GM12874 (cell line): ENCODE measurements around the gene PLEKHG3.

Experiments used
- TF ChIP-seq, protein P1 (sequence below): IDR thresholded peaks from 2 replicates; pipeline ENCODE4 v1.5.1; 2011; ENCODE audit warnings: low read depth, mild to moderate bottlenecking, control low read depth, low read length, moderate library complexity; ENCODE audit not compliant: insufficient read depth

PLEKHG3 gene

DNA sequence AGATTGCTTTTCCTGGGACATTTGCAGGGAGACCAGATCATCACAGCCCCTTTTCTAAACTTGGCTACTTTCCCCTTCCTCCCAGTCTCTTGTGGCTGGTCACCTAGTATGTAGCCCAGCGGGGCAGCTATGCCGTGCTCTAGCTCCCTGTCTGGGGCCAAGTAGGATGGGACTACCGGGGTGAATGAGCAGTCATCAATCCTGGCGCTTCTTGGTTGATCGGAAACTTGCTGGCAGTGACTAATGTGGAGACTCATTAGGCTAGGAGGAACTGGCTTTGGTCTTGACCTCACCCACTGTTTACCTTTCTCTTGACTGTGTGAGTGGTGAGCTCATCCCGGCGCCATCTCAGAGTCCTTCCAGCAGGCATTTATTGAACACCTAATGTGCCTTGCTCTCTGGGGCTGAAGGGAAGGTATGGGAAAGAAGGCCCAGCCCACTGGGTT, 15.9 kb downstream of the PLEKHG3 start:
- TF ChIP-seq, protein P1, sequence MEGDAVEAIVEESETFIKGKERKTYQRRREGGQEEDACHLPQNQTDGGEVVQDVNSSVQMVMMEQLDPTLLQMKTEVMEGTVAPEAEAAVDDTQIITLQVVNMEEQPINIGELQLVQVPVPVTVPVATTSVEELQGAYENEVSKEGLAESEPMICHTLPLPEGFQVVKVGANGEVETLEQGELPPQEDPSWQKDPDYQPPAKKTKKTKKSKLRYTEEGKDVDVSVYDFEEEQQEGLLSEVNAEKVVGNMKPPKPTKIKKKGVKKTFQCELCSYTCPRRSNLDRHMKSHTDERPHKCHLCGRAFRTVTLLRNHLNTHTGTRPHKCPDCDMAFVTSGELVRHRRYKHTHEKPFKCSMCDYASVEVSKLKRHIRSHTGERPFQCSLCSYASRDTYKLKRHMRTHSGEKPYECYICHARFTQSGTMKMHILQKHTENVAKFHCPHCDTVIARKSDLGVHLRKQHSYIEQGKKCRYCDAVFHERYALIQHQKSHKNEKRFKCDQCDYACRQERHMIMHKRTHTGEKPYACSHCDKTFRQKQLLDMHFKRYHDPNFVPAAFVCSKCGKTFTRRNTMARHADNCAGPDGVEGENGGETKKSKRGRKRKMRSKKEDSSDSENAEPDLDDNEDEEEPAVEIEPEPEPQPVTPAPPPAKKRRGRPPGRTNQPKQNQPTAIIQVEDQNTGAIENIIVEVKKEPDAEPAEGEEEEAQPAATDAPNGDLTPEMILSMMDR = no peak

DNA sequence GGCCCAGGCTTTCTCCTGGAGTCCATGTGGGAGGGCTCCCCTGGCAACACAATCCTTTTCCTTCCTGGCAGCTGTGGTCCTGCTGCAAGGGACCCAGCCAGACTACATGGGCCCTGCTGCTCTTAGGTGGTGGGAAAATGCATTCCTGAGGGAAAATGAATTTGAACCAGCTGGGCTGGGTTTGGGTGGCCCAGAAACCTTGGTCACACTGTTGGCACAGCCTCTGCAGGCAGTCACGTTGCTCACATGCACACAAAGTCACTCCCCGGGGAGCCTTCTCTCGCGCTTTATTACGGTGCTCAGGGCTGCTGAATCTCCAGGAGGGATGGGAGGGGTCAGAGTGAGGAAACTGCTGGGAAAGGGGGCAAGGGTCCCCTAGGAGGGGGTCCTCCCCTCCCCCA, 17.2 kb downstream of the PLEKHG3 start:
- TF ChIP-seq, protein P1 = no peak

DNA sequence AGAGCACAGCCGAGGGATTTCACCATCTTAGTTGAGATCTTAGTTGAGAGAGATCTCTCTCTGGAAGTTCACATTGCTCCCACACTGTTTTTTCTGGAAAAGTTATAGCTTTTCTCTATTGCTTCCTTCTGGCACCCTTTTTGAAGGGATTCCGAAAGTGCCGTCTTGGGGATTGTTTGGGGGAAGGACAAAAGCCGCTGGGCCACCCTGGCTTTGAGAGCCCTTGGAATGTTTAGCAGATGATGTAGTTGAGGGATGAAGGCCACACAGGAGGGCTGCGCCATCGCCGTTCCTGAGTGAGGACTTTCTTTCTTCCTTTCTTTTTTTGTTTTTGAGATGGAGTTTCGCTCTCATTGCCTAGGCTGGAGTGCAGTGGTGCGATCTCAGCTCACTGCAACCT, 17.7 kb downstream of the PLEKHG3 start:
- TF ChIP-seq, protein P1 = no peak

DNA sequence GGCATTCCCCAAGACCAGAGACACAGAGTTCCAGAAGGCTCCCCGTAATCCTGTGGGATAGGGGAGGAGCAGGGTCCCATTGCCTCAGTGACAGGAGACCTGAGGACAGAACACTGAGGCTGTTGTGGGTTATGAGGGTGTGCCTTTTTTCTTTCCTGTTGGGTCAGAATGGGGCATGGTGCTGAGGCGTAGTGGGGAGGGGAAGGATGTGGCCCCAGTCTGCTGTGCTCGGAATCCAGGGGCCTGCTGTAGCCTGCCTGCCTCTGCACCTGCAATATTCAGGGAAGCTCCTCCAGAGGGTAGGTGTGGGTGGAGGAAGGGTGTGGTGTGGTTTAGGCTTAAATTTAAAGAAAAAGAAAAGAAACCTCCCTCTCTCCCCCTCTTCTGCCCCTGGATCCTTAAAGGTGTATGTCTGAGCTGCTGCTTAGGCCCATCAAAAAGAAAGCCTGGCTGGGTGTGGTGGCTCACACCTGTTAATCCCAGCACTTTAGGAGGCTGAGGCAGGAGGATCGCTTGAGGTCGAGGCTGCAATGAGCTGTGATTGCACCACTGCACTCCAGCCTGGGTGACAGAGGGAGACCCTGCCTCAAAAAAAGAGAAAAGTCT, 18.7 kb downstream of the PLEKHG3 start:
- TF ChIP-seq, protein P1 = no peak

DNA sequence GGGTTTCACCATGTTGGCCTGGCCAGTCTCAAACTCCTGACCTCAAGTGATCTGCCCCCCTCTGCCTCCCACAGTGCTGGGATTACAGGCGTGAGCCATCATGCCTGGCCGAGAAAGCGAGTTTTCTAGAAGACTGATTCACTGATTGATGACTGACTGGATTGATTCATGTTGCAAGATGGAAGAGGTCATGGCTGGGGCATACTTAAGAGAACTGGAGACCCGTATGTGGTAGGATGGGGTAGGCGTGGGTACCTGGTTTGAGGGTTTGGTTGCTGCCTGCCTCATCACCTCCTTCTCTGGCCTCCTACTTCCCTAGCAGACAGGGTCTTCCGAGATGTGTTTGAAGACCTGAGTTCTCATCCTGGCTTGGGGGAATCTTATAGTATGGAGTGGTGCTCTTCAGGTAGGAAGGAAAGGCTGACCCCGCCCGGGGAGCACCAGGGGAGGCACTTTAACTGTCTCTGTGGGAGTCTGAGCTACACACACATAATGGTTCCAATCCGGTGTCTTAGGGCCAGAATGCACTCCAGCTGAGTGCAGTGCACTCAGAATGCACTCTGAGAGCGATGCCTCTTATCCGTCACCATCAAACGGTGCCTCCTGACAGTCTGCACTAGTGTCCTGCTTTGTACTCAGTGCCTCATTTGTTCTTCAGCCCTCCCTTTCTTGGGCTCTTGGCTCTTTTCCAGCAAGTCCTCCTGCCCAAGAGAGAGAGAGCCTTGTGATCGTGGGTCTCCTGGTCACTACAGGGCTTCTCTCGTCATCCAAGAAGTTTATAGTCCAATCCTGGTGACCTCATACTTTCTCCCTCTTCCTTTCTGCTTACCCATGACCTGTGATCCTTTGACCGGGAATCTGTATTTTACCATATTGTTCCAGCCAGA, 19.7 kb downstream of the PLEKHG3 start:
- TF ChIP-seq, protein P1 = no peak

DNA sequence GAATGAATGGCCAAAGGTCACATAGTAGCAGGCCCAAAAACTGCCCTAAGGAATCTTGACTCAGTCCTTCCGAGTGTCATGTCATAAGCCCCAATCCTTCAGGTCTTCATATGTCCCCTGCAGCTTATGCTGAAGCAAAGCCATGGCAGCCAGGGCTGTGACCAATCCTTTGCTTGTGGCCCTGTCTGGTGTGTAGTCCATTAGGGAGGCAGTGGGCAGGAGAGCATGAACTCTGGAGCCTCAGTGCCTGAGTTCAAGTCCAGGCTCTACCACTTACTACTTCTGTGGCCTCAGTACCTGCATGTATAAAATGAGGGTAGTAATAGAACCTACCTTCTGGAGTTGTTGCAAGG, 20.3 kb downstream of the PLEKHG3 start:
- TF ChIP-seq, protein P1 = no peak

DNA sequence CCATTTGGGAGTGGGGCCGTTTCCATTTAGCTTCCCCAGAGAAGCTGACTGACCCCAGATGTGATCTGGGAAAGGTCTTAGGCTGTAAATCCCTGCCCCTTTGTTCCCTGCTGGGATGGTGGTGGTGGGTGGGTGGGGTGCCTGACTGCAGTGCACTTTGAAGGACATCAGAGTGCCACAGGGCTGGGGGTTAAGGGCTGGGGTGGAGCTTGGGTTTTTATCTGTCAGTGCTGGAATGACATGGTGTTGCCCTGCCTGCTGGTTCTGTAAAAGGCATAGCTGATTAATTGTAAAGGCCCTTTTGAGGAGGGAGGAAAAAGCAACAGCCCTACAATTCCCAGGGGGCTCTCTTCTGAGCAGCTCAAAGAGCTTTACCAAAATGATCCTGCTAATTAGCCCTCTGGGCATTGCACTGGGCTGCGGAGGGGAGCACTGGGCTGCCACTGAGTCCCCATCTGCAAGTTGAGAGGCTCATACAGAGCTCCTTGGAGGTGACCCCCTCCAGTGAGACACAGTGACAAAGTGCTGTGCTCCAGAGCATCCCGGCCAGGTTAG, 21.1 kb downstream of the PLEKHG3 start:
- TF ChIP-seq, protein P1 = no peak
